Vagina (tissue), 2 donors: Measurements from ENCODE around the gene NT5C1A. TPM values are rescaled to one million over a fixed set of nuclear protein-coding genes. Genes with fewer than 3 reads are reported as not detected.

Experiments
- DNase-seq, 2 donors: peaks; one replicate each; pipeline ENCODE4 v3.0.0-alpha.2; 2017; ENCODE audit errors: extremely low spot score in 2 of 2
- H3K27ac ChIP-seq: fragments of 200-600 bp; sonication (generic); one replicate; pipeline ENCODE4 v1.5.1; 2019
- H3K27me3 ChIP-seq: fragments of 200-600 bp; sonication (generic); one replicate; pipeline ENCODE4 v1.5.1; 2019
- H3K36me3 ChIP-seq, 2 donors: fragments of 200-600 bp; sonication (generic); one replicate each; pipeline ENCODE4 v1.5.1; 2017 to 2019
- H3K4me1 ChIP-seq: fragments of 200-600 bp; sonication (generic); one replicate; pipeline ENCODE4 v1.5.1; 2019
- H3K4me3 ChIP-seq, 2 donors: fragments of 200-600 bp; sonication (generic); 1 replicate in 1 of 2; 2 replicates in 1 of 2; pipeline ENCODE4 v1.5.1; 2016 to 2019
- H3K9me3 ChIP-seq: fragments of 200-600 bp; sonication (generic); one replicate; pipeline ENCODE4 v1.5.1; 2019
- CTCF ChIP-seq, 3 experiments: fragments of 450-650 bp in 2 of 3; fragments of 200-600 bp in 1 of 3; sonication (generic) in 1 of 3; IDR thresholded peaks; one replicate each; pipeline ENCODE4 v1.5.1; 2017 to 2019; ENCODE audit warnings: antibody characterized with exemption in 3 of 3, mild to moderate bottlenecking in 2 of 3, moderate library complexity in 2 of 3
- POLR2A ChIP-seq, 2 donors: fragments of 450-650 bp; IDR thresholded peaks; one replicate each; pipeline ENCODE4 v1.6.1; 2017; ENCODE audit warnings: antibody characterized with exemption in 2 of 2, mild to moderate bottlenecking in 2 of 2, moderate library complexity in 2 of 2
- POLR2AphosphoS5 ChIP-seq, 2 donors: sonication (generic); formaldehyde crosslinking; IDR thresholded peaks; one replicate each; pipeline ENCODE4 v1.9.0; 2017; ENCODE audit warnings: antibody characterized with exemption in 2 of 2, mild to moderate bottlenecking in 2 of 2, low read depth in 1 of 2; ENCODE audit not compliant: insufficient read depth in 1 of 2
- intact Hi-C: fragments of 100-400 bp; cut with DNase I; formaldehyde crosslinking; loops from one replicate; pipeline ENCODE4 v1.15.1; 2023
- total RNA-seq: library from RNA; depleted of rRNA; stranded (reverse); fragments of >200 nt; gene quantifications from one replicate; pipeline ENCODE4 v1.2.3, GENCODE V29; 2016

NT5C1A gene
- total RNA-seq, 1 donor from 2014 or later = not detected

DNA sequence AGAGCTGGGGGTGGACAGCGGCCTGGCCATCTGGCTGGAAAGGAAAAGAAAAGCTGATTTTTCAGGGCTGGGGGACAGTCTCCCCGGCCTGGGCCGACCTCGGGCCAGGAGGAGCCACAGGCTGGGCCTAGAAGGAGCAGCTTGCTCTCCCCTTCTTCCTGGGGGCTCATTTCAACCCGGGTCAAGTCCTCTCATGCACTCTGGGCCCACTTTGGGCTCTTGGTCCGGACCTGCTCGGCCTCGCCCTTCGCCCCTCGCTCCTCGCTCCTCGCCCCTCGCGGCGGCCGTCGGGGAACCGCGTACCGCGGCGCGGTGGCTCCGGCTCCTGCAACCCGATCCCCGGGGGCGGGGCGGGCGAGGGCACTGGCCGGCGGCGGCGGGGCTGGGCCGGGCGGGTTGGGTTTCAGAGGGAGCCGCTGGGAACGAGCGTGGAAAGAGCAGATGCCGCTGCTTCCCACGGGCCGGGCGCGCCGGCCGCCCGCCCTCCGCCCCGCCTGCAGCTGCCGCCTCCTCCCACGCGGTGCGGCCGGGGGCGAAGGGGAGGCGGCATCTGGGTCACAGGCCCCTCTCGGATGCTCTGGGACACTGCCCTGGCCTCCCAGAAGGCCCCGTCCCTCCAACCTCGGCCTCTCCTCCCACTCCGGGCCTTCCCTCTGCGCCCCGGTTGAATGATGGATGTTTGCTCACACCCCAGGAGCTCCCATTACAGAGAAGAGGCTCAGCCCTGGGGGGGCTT, 39.1 kb downstream of the NT5C1A start:
- no peaks in the 10 kb centered on the region for H3K27me3 ChIP-seq
- H3K9me3 ChIP-seq = no peaks in the 10 kb centered on the region
- peaks cover 21% of the 10 kb centered on the region for H3K4me1 ChIP-seq
- intact Hi-C loops = no loop called here
- H3K27ac ChIP-seq = peak overlapping the region; percentile 30
- TF ChIP-seq POLR2A (IDR thresholded peaks at IDR 0.05) (no peak), POLR2AphosphoS5 (IDR thresholded peaks at IDR 0.05; ENCODE audit: insufficient read depth in 1 of 2, low read depth in 1 of 2) (no peak), CTCF (IDR thresholded peaks at IDR 0.05) (no peak)
- H3K36me3 ChIP-seq = no peaks in the 10 kb centered on the region
- no peak for DNase-seq
- peak overlapping the region; percentile 21 to 41 for H3K4me3 ChIP-seq

DNA sequence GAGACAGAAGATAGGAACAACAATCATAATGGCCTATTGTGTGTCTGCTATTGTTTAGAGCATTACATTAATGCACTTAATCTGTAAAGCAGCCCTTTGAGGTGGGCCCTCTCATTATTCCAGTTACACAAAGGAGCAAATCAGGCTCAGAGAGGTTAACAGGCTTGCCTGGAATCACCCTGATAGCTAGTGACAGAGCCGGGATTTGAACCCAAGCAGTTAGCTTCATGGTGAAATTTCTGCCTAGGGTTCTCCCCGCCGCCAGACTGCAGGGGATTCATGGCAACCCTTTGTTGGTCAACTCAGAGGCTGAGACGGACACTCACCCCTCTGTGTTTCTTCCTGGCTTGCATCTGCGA, 39.6 kb downstream of the NT5C1A start:
- peak overlapping the region; percentile 21 to 41 for H3K4me3 ChIP-seq
- intact Hi-C loops = no loop called here

GRCh38 chr1:39631361-39632322, 40.3 kb downstream of the NT5C1A start:
- Histone ChIP-seq H3K4me1 (peaks cover 22% of the 10 kb centered on the region), H3K4me3 (no peak overlapping the region), H3K36me3 (no peaks in the 10 kb centered on the region), H3K27ac (no peak overlapping the region), H3K27me3 (no peaks in the 10 kb centered on the region), H3K9me3 (no peaks in the 10 kb centered on the region)
- TF ChIP-seq CTCF (IDR thresholded peaks at IDR 0.05) (no peak), POLR2AphosphoS5 (IDR thresholded peaks at IDR 0.05; ENCODE audit: insufficient read depth in 1 of 2, low read depth in 1 of 2) (no peak), POLR2A (IDR thresholded peaks at IDR 0.05) (no peak)
- intact Hi-C loops = no loop called here
- no peak for DNase-seq

More for the DNA sequence above, 39.6 kb downstream of the NT5C1A start:
- H3K27me3 ChIP-seq = no peaks in the 10 kb centered on the region
- no peak for DNase-seq
- no peaks in the 10 kb centered on the region for H3K9me3 ChIP-seq
- no peak for TF ChIP-seq POLR2A (IDR thresholded peaks at IDR 0.05)
- H3K27ac ChIP-seq = peak overlapping the region; percentile 30
- H3K4me1 ChIP-seq = peaks cover 21% of the 10 kb centered on the region
- no peaks in the 10 kb centered on the region for H3K36me3 ChIP-seq

GRCh38 chr1:39628807-39629350, 43.0 kb downstream of the NT5C1A start:
- no peaks in the 10 kb centered on the region for H3K36me3 ChIP-seq
- intact Hi-C loops = no loop called here
- no peak for TF ChIP-seq POLR2A (IDR thresholded peaks at IDR 0.05)
- TF ChIP-seq POLR2AphosphoS5 (IDR thresholded peaks at IDR 0.05; ENCODE audit: insufficient read depth in 1 of 2, low read depth in 1 of 2) = no peak
- no peak for TF ChIP-seq CTCF (IDR thresholded peaks at IDR 0.05)
- peaks cover 34% of the 10 kb centered on the region for H3K4me1 ChIP-seq
- no peaks in the 10 kb centered on the region for H3K9me3 ChIP-seq
- no peaks in the 10 kb centered on the region for H3K27me3 ChIP-seq
- no peak overlapping the region for H3K27ac ChIP-seq
- DNase-seq = no peak
- H3K4me3 ChIP-seq = no peak overlapping the region

DNA sequence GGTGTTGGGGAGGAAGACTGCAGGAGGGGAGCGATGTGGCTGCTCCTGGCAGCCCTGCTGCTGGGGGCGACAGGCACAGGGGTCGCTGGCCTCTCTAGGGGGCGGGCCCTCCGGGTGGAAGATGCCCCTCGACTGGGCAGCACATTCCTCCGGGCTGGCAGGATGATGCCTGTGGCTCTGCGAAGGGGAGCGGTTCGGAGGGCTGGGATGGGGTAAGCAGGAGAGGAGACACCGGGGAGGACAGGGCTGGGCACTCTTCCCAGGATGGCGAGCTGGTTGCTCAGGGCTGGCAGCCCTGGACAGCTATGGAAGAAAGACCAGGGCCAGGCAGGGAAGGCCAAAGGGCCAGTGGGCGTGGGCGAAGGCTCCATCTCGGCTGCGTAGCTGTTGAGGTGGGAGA, 45.3 kb downstream of the NT5C1A start:
- no peak for DNase-seq

More for the DNA sequence above, 45.3 kb downstream of the NT5C1A start:
- Histone ChIP-seq H3K36me3 (no peaks in the 10 kb centered on the region), H3K9me3 (no peaks in the 10 kb centered on the region), H3K27ac (peak overlapping the region; percentile 20), H3K27me3 (no peaks in the 10 kb centered on the region), H3K4me3 (no peak overlapping the region), H3K4me1 (peaks cover 19% of the 10 kb centered on the region)
- intact Hi-C loops = no loop called here
- TF ChIP-seq POLR2AphosphoS5 (IDR thresholded peaks at IDR 0.05; ENCODE audit: insufficient read depth in 1 of 2, low read depth in 1 of 2) = no peak
- TF ChIP-seq POLR2A (IDR thresholded peaks at IDR 0.05) = no peak
- TF ChIP-seq CTCF (IDR thresholded peaks at IDR 0.05) = no peak
